Testis (tissue), 3 donors: ENCODE measurements around the gene CENPX. TPM values are rescaled to one million over a fixed set of nuclear protein-coding genes. Genes with fewer than 3 reads are reported as not detected.

Source experiments
- DNase-seq: peaks from one replicate; pipeline ENCODE4 v3.0.0-alpha.2; 2019
- H3K27ac ChIP-seq, 2 donors: fragments of 200-600 bp; sonication (generic); one replicate each; pipeline ENCODE4 v1.5.1; 2019
- H3K27me3 ChIP-seq: fragments of 200-600 bp; sonication (generic); one replicate; pipeline ENCODE4 v1.5.1; 2019
- H3K36me3 ChIP-seq: fragments of 200-600 bp; sonication (generic); one replicate; pipeline ENCODE4 v1.5.1; 2017; ENCODE audit warnings: low read depth; ENCODE audit errors: missing control alignments
- H3K4me1 ChIP-seq: fragments of 200-600 bp; sonication (generic); one replicate; pipeline ENCODE4 v1.5.1; 2019
- H3K4me3 ChIP-seq, 2 donors: fragments of 200-600 bp; sonication (generic); one replicate each; pipeline ENCODE4 v1.5.1; 2017 to 2019
- H3K9me3 ChIP-seq: fragments of 200-600 bp; sonication (generic); one replicate; pipeline ENCODE4 v1.5.1; 2017
- CTCF ChIP-seq, 3 experiments: fragments of 450-650 bp in 2 of 3; fragments of 200-600 bp in 1 of 3; sonication (generic) in 1 of 3; IDR thresholded peaks; one replicate each; pipeline ENCODE4 v1.5.1; 2016 to 2019; ENCODE audit warnings: antibody characterized with exemption in 3 of 3, mild to moderate bottlenecking in 2 of 3, moderate library complexity in 1 of 3
- POLR2A ChIP-seq: fragments of 450-650 bp; IDR thresholded peaks from one replicate; pipeline ENCODE4 v1.6.1; 2017; ENCODE audit warnings: antibody characterized with exemption, mild to moderate bottlenecking, moderate library complexity
- WGBS, 2 donors: methylation state at CpG; one replicate each; pipeline ENCODE4 v1.1.5; 2018; 5-methylcytosine and 5-hydroxymethylcytosine counted together
- intact Hi-C: fragments of 100-400 bp; cut with DNase I; formaldehyde crosslinking; loops from one replicate; pipeline ENCODE4 v1.15.1; 2023; ENCODE audit warnings: low total_unique reads
- polyA plus RNA-seq: library from polyadenylated mRNA; stranded (reverse); fragments of 350-450 nt; fragmentation: Illumina TruSeq; extraction: RNeasy Lipid Tissue Mini Kit (QIAGEN cat#74804); gene quantifications from one replicate; pipeline ENCODE4 v1.2.3, GENCODE V29; 2014; ENCODE audit warnings: low read depth, low replicate concordance; ENCODE audit not compliant: insufficient read depth
- total RNA-seq, 2 donors: library from RNA; depleted of rRNA; stranded (reverse); fragments of >200 nt; gene quantifications; one replicate each; pipeline ENCODE4 v1.2.3, GENCODE V29; 2016

The CENPX gene
- total and polyA plus RNA-seq, 3 donors from 2014 or later, result 43.0 to 51.8 (median 43.5) TPM

GRCh38 chr17:82033359-82034085 lies 10.8 kb upstream of the CENPX start:
- 93 to 94% methylated on average over 16 to 38 of the region's 38 CpGs for WGBS, 2 donors

GRCh38 chr17:82031885-82032627 lies 9.4 kb upstream of the CENPX start:
- H3K4me3 ChIP-seq, result peak overlapping the region; percentile 37 to 52

More at GRCh38 chr17:82033359-82034085, 10.8 kb upstream of the CENPX start:
- H3K9me3 ChIP-seq, result no peaks in the 10 kb centered on the region
- TF ChIP-seq POLR2A (no peak), CTCF (IDR thresholded peaks at IDR 0.05) (no peak)
- DNase-seq, result no peak
- H3K4me3 ChIP-seq, result no peak overlapping the region
- H3K36me3 ChIP-seq, result no peaks in the 10 kb centered on the region
- H3K27me3 ChIP-seq, result no peaks in the 10 kb centered on the region
- no peak overlapping the region for H3K27ac ChIP-seq
- peaks cover 40% of the 10 kb centered on the region for H3K4me1 ChIP-seq
- intact Hi-C loops, result loop anchor here (10.0 kb wide), 1 partner anchor 121 kb away; no protein-coding TSS in a partner anchor

DNA sequence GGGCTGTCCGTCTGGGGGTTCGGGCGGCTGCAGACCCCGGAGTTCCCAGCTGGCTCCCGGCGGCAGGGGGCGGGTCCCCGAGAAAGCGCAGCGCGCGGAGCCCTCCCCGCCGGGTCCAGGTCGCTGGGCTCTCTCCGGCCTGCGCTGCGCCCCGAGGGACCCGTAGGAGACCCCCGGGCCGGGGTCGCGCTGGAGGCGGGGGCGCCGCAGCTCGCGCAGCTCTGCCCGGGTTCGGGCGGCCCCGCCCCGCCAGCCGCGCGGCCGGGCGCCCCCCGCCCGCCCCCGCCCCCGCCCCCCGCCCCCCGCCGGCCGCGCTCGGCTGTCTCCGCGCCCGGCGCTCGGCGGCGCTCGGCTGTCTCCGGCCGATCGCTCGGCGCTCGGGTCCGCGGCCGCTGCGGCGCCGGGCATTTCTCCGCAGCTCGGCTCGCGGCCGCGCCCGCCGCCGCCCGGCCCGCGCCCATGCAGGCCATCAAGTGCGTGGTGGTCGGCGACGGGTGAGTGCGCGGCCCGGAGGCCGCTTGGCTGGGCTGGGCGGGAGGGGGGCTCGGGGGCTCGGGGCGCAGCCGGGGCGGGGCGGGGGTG lies 8.7 kb upstream of the CENPX start, which contains the start of gene RAC3:
Gene RAC3 (plus strand): TSS at position 376 of the 582 bp plus-strand sequence. CDS start 84 bp downstream, at position 460.
- DNase-seq, result no peak
- no peaks in the 10 kb centered on the region for H3K27me3 ChIP-seq
- no peaks in the 10 kb centered on the region for H3K36me3 ChIP-seq
- H3K27ac ChIP-seq, result peak within 1 kb of the TSS; percentile 50 to 68
- 2% methylated on average over 9 of the region's 96 CpGs; no CpG with 5 or more reads in 1 of the 2 donors for WGBS, 2 donors
- peaks cover 26% of the 10 kb centered on the region for H3K4me1 ChIP-seq
- H3K4me3 ChIP-seq, result peak within 1 kb of the TSS; percentile 43 to 66
- no peaks in the 10 kb centered on the region for H3K9me3 ChIP-seq
- TF ChIP-seq POLR2A (no peak), CTCF (IDR thresholded peaks at IDR 0.05) (no peak)
- intact Hi-C loops, result loop anchor here (10.0 kb wide), 1 partner anchor 123 kb away; no protein-coding TSS in a partner anchor

More at GRCh38 chr17:82031885-82032627, 9.4 kb upstream of the CENPX start:
- TF ChIP-seq CTCF (IDR thresholded peaks at IDR 0.05) (no peak), POLR2A (no peak)
- 13 to 32% methylated on average over 4 to 22 of the region's 59 CpGs for WGBS, 2 donors
- peaks cover 32% of the 10 kb centered on the region for H3K4me1 ChIP-seq
- H3K27me3 ChIP-seq, result no peaks in the 10 kb centered on the region
- peak overlapping the region in 1 of 2 donors; percentile 39 for H3K27ac ChIP-seq
- H3K36me3 ChIP-seq, result no peaks in the 10 kb centered on the region
- DNase-seq, result no peak
- H3K9me3 ChIP-seq, result no peaks in the 10 kb centered on the region
- intact Hi-C loops, result loop anchor here (10.0 kb wide), 1 partner anchor 123 kb away; no protein-coding TSS in a partner anchor

DNA sequence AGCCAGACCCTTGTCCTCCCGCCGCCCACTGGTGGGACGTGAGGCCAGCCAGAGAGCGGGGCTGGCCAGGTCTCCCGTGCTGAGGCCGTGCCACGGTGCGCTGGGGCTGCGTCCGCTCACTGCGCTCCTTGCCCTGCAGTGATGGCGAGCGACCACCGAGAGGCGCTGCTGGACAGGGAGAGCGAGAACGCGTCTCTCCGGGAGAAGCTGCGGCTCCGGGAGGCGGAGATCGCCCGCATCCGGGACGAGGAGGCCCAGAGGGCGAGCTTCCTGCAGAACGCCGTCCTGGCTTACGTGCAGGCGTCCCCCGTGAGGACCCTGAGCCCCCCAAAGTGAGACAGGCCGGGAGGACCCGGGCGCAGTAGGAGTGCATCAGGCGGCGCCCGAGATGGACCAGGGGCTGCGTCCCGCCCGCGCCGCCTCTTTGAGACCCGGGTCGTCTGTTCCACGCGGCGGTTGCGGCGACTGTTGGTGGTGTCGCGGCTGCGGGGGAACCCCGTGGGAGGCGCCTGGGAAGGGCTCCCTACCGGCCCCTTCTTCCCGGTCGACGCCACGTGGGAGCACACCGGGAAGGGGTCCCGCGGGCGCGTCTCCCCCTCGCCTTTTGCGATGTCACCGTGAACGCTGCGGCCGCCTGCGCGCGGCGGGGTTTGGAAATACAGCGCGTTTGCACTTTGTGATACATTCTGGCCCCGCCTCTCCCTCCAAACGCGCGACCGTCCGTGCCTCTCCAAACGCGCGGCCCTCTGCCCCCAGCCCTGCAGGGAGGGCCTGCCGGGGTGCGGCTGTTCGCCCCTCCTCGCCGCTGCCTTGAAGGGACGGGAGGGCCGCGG lies 8.0 kb upstream of the CENPX start:
- Histone ChIP-seq H3K36me3 (no peaks in the 10 kb centered on the region), H3K4me1 (peaks cover 24% of the 10 kb centered on the region), H3K4me3 (peak overlapping the region; percentile 43 to 66), H3K27me3 (no peaks in the 10 kb centered on the region), H3K9me3 (no peaks in the 10 kb centered on the region), H3K27ac (peak overlapping the region; percentile 50 to 68)
- WGBS, 2 donors, result 0% methylated on average over 24 to 41 of the region's 94 CpGs
- TF ChIP-seq CTCF (IDR thresholded peaks at IDR 0.05), result peak; percentile 90 to 98 (median 90)
- TF ChIP-seq POLR2A, result no peak
- DNase-seq, result peak; percentile 86
- intact Hi-C loops, result loop anchor here (10.0 kb wide), 1 partner anchor 124 kb away; no protein-coding TSS in a partner anchor
